ENCODE measurements around the gene WAC. TPM values are rescaled to one million over a fixed set of nuclear protein-coding genes. Genes with fewer than 3 reads are reported as not detected.

Gene WAC
- polyA plus RNA-seq, 2 of the 4 experiments (the other 2 are of a cell fraction) = 63.9 to 133 TPM

DNA sequence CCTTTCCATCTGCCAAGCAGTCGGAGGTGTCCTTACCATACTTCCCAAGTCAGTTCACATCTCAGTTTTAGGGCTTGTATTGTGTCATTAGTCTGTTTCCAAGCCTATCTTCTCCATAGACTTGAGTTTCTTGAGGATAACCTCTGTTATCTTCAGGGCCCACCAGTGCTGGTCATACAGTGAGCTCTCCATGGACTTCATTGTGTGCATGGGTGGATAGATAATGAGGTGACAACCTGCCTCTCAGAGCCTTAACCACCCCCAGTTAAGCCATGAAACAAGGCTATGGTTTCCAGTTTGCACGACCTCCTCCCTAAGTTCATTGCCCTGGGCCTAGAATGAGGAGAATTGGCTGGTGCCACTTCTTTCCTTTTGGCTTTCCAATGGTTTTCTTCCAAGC is 38.5 kb upstream of the WAC start (continued):
- no peak for TF ChIP-seq CHD4 (IDR thresholded peaks at IDR 0.05; ENCODE audit: borderline replicate concordance)

DNA sequence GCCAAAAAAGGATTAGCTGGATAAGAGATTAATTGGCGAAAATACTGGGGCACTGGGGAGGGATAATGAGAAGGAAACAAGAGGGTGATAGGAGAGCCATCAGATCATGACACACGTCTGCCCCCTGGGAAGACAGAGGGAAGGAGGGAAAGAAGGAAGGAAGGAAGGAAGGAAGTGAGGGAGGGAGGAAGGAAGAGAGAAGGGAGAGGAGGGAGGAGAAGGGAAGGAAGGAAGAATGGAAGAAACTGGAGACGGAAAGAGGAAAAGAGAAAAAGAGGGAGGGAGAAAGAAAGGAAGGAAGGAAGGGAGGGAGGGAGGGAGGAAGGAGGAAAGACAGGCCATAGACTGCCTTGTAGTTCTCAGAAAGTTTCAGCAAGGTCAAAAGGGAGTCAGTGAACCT is 37.8 kb upstream of the WAC start:
- WGBS (ENCODE audit: missing lambda C conversion rate) = 60% methylated on average over 3 of the region's 3 CpGs
- POLR2A ChIA-PET = no interaction called here
- Histone ChIP-seq H3K27ac (no peak overlapping the region), H3K9me3 (no peaks in the 10 kb centered on the region), H3K4me2 (no peak overlapping the region), H3K4me1 (no peaks in the 10 kb centered on the region), H3K4me3 (no peak overlapping the region)
- ATAC-seq (no peak), DNase-seq (ENCODE audit: low read depth in 1 of 2, low spot score in 1 of 2) (no peak), FAIRE-seq (no peak)
- CTCF ChIA-PET = no interaction called here
- no peak for TF ChIP-seq EHF (CRISPR knock-in tag; IDR thresholded peaks at IDR 0.05)

- POLR2A ChIA-PET = no interaction called here
- 47% methylated on average over 3 of the region's 3 CpGs for WGBS (ENCODE audit: missing lambda C conversion rate)
- no peaks in the 10 kb centered on the region for H3K4me1 ChIP-seq
Observed at GRCh38 chr10:28496017-28496416, 36.9 kb upstream of the WAC start.

DNA sequence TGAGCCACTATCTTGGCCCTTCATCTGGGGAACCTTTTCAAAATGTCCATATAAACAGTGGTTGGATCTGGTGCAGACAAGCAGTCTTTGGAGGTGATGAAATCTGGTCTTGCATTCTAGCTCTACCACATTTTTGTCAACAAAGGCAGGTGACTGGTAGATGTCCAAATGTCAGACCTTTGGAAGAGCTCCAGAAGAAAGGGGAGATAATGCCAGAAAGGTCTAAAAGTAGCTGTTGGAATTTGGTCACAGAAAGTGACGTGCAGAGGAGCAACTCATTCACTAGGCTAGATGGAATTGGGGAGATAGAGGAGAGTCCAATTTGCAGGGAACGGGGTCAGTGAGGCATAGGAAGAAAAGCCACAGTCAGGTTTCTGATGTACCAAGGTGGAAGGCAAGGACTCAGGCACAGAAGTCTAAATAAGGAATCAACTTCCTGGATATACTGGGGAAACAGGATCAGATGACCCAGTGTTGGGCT is 36.4 kb upstream of the WAC start:
- no peak overlapping the region for H3K27ac ChIP-seq
- no peak for DNase-seq (ENCODE audit: low read depth in 1 of 2, low spot score in 1 of 2)
- no peak overlapping the region for H3K4me2 ChIP-seq
- no peak for FAIRE-seq
- ChIA-PET POLR2A (no interaction called here), CTCF (interaction anchor here (0.6 kb wide), 1 partner anchor 14 kb away, joined by 4 read pairs; no protein-coding TSS in a partner anchor)
- ATAC-seq = no peak
- WGBS (ENCODE audit: missing lambda C conversion rate) = 47% methylated on average over 2 of the region's 2 CpGs
- no peaks in the 10 kb centered on the region for H3K4me1 ChIP-seq
- no peak overlapping the region for H3K4me3 ChIP-seq
- no peaks in the 10 kb centered on the region for H3K9me3 ChIP-seq
- TF ChIP-seq MYC (IDR thresholded peaks at IDR 0.05; ENCODE audit: borderline replicate concordance, low read length) = no peak
- TF ChIP-seq NR3C1 (IDR thresholded peaks at IDR 0.05) = no peak
- TF ChIP-seq PBX3 (IDR thresholded peaks at IDR 0.05) = no peak
- TF ChIP-seq HMGXB4 (CRISPR knock-in tag; IDR thresholded peaks at IDR 0.05; ENCODE audit: borderline replicate concordance) = no peak
- TF ChIP-seq EHMT2 (IDR thresholded peaks at IDR 0.05; ENCODE audit: low read depth) = no peak
- TF ChIP-seq ZSCAN20 (CRISPR knock-in tag; IDR thresholded peaks at IDR 0.05) = no peak
- TF ChIP-seq MAZ (IDR thresholded peaks at IDR 0.05; ENCODE audit: borderline replicate concordance, low read depth, low read length) = no peak
- no peak for TF ChIP-seq E2F6 (IDR thresholded peaks at IDR 0.05; ENCODE audit: borderline replicate concordance, low read depth)
- TF ChIP-seq KDM5A (IDR thresholded peaks at IDR 0.05) = no peak
- TF ChIP-seq HEYL (CRISPR knock-in tag; IDR thresholded peaks at IDR 0.05) = no peak
- TF ChIP-seq EHF (CRISPR knock-in tag; IDR thresholded peaks at IDR 0.05) = no peak

More at GRCh38 chr10:28496017-28496416, 36.9 kb upstream of the WAC start:
- ATAC-seq (no peak), FAIRE-seq (no peak), DNase-seq (ENCODE audit: low read depth in 1 of 2, low spot score in 1 of 2) (no peak)
- Histone ChIP-seq H3K27ac (no peak overlapping the region), H3K4me3 (no peak overlapping the region), H3K4me2 (no peak overlapping the region), H3K9me3 (no peaks in the 10 kb centered on the region)
- no peak for TF ChIP-seq ELK1 (IDR thresholded peaks at IDR 0.05; ENCODE audit: low read depth, low read length)
- no peak for TF ChIP-seq CHD4 (IDR thresholded peaks at IDR 0.05; ENCODE audit: borderline replicate concordance)
- no peak for TF ChIP-seq EHMT2 (IDR thresholded peaks at IDR 0.05; ENCODE audit: low read depth)
- no peak for TF ChIP-seq MAFK (IDR thresholded peaks at IDR 0.05; ENCODE audit: partially characterized antibody)
- TF ChIP-seq JUN (IDR thresholded peaks at IDR 0.05) = no peak
- no peak for TF ChIP-seq E2F6 (IDR thresholded peaks at IDR 0.05; ENCODE audit: borderline replicate concordance, low read depth)
- no peak for TF ChIP-seq JUNB (IDR thresholded peaks at IDR 0.05)
- TF ChIP-seq RAD21 (conservative IDR thresholded peaks at IDR 0.05 in 1 of 2, IDR thresholded peaks at IDR 0.05 in 1 of 2) = no peak
- no peak for TF ChIP-seq EHF (CRISPR knock-in tag; IDR thresholded peaks at IDR 0.05)
- TF ChIP-seq TFCP2L1 (CRISPR knock-in tag; IDR thresholded peaks at IDR 0.05) = no peak
- TF ChIP-seq HOXB13 (CRISPR knock-in tag; IDR thresholded peaks at IDR 0.05; ENCODE audit: low read depth) = no peak
- TF ChIP-seq SMC3 (IDR thresholded peaks at IDR 0.05) = no peak
- TF ChIP-seq EP300 (IDR thresholded peaks at IDR 0.05) = no peak
- TF ChIP-seq ZSCAN20 (CRISPR knock-in tag; IDR thresholded peaks at IDR 0.05) = no peak
- CTCF ChIA-PET = no interaction called here
